Activated CD4-positive, alpha-beta T cell treated with anti-CD3 and anti-CD28 coated beads, Interleukin-2, Interleukin-6, amounts not matched to agents 100 ng/mL and 50 ng/mL, durations not matched to agents 16 hours and 8 hours (primary cell): ENCODE measurements around the gene CSMD2.

Experiments
- DNase-seq: peaks from one replicate; pipeline ENCODE4 v3.0.0-alpha.2; 2020

Gene CSMD2

DNA sequence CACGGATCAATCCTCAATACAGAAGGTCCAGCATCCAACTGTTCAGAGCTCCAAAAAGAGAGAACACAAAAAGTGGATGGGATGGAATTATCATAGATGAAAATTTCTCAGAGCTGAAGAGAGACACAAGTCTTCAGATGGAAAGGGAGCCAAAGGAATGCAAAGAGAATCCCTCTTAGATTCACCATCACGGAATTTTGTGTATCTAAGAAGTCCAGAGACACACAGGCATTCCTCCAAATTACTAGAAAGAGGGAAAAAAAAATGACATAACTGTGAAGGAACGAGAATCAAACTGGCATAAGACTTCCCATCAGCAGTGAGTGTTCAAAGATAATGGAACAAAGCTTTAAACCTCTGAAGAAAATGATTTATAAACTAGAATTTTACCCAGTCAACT is 591.4 kb downstream of the CSMD2 start:
- no peak for DNase-seq

DNA sequence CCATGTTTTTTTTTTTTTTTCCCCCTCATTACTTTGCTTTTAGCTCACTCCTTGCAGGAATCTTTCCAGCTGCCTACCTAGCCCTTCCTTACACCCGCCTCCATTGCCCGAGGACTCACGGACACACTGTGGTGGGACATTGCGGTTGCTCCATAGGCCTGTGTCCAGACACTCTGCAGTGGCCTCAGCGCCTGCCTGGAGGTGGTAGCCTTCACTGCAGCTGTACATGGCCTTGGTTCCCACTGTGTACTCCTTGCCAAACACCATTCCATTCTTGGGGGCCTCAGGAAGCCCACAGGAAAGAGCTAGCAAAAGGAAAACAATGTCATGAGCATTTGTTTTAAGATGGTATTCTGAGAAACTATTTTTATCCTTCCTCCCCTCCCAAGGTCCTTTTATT is 592.6 kb downstream of the CSMD2 start:
- DNase-seq: no peak

DNA sequence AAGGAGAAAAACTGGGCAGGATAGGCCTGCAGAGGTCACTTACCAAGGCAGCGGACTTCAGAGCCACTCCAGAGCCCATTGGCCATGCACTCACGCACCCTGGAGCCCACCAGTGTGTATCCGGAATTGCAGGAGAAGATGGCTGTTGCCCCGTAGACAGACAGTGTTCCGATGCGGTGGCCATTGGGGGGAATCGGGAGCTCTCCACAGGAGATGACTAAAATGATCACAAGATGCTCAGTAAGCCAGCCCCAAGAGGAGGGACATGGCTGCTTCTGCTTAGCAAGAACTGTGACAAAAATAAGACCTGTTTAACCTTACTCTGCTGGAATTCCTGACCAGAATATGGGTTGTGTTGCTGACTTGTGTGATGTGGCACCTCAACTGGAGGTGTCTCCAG is 595.7 kb downstream of the CSMD2 start:
- DNase-seq: no peak

DNA sequence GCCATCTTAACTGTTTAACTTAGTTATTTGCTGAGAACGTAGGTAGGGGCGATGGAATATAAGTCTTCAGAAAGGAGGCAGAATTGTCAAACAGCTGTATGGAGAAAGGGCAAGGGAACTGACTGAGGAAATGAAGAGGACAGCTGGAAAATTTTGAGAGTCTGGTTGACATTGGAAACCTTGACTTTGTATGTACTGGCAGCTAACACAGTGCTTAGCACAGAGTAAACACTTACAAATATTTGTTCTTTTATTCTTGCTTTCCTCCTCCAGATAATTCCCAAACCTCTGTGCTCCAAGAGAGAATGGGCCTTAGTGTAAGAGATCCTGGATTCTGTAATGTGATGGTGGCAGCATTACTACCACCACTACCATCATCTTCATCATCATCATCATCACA is 601.3 kb downstream of the CSMD2 start:
- DNase-seq: no peak

DNA sequence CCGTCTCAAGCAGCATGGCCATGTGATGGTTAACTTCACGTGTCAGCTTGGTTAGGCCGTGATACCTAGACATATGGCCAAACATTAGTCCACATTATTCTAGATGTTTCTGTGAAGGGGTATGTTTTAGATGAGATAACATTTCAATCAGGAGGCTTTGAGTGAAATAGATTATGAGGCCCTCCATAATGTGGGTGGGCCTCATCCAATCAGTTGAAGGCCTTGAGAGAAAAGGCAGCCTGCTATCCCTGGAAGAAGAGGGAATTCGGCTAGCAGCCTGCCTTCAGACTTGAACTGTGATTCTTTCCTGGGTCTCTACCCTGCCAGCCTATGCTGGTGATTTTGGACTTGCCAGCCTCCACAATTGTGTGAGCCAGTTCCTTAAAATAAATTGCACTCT is 602.5 kb downstream of the CSMD2 start:
- DNase-seq: no peak

DNA sequence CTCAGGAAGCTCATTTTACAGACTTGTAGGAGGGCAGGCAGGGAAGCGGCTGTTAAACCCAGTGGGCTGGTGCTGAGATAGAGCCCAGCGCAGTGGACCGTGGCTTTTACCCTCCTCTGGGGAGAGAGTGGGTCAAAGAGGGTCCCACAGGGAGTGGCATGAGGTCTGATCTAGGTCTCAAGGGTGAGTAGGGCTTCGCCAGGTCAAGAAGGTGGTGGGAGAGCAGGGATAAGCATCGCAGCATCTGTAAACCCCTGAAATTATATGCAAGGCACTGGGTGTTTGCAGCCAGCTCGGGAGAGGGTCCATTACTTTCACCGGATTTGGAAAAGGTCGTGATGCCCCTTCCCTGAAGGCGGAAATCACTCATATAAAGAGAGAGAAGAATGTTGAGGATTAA is 603.5 kb downstream of the CSMD2 start:
- no peak for DNase-seq

DNA sequence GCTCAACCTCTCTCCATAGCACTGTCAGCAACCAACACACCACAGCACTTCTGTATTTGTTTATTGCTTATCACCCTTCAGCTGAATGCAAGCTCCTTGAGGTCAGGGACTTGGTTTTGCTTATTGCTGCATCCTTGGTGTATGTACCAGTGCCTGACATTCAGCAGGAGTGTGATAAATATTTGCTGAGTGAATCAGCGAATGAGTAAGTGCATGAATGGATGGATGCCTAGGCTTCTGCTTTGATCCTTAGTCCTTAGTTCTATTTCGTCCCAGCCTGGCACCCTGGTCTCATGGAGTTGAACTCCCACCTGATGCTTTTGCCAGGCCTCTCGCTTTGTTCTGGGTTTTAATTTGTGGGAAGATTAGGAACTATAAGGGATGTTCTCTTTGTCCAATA is 604.4 kb downstream of the CSMD2 start:
- DNase-seq: no peak

DNA sequence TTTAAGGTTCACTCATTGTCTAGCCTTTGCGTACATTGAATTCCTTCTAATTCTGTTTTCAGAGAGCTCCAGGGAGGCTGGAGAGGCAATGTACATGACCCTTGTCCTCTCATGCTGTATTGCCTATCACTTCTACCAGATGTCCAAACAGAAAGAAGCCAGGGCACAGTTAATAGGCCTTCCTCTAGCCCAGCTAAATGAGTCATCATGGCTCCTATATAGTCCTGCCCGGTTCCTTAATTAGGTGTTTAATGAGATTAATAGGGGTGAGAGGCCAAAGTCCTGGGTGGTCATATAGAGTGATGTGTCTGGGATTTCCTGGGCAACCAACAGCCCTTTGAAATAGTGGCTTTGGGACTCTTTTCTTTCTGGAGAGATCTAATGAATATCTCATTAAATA is 616.3 kb downstream of the CSMD2 start:
- no peak for DNase-seq

DNA sequence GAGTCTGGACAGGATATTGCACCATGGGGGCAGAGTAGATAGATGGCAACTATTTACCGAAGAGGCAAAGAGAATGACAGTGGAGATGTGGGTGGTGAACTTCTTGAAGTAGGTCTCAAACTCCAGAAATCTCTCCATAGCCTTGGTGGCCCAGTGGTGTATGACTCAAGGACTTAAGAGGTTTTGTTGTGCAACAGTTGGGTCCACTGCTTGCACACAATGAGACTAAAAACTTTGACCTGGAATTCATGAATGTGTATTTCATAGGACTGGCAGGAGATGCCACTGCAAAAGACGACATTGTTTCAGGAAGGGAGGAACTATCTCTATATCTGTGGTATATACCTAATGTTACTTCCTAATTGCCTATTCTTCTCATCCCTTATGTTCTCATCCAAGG is 616.7 kb downstream of the CSMD2 start:
- DNase-seq: no peak

DNA sequence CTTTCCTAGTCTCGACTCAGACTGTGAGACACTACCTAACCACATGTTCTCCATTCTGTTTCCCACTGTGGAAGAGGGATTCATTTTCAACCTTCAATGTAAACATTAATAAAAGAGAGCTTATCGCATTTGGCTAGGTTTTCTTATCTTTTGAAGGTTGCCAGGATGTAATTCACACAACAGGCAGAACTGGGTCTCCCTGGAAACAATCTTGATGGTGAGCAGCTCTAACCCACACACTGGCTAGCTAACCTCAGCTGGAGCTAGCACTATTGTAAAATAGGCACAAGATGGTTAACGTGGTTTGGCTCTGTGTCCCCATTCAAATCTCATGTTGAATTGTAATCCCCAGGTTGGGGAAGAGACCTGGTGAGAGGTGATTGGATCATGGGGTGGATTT is 617.5 kb downstream of the CSMD2 start:
- DNase-seq: no peak

DNA sequence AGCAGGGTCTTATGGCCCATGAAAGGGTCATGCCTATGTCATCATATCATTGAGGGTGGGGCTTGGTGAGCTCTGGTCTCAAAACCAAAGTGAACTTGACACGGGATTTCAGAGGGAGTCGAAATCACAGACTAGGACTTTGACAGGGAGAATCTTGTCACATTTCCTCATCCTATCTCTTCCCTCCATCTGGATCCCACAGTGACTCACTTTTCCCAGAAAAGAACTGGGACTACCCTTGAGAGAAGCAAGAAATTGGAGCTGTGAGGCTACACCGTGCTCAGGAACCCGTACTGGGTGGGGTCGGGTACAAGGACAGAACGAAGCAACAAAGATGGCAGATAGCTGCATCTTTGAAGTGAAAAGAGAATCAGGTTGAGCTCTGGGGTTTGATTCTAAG is 623.1 kb downstream of the CSMD2 start:
- DNase-seq: no peak

DNA sequence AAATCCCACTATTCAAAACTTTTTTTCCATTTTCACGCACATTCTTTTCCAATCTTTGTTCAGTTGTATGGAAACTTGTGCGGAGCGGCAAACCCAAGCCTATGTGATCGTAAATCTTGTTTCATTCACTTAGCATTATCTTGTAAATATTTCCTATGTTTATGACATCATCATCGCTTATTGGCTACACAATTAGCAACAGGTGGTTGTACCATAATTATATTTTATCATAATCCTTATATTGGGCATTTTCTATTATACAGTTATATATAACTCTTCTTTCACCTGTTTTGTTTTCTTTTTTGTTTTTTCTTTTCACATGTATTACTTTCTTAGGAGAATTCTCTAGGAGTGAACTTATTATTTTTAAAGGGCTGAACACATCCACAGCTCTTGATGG is 627.1 kb downstream of the CSMD2 start:
- DNase-seq: no peak

DNA sequence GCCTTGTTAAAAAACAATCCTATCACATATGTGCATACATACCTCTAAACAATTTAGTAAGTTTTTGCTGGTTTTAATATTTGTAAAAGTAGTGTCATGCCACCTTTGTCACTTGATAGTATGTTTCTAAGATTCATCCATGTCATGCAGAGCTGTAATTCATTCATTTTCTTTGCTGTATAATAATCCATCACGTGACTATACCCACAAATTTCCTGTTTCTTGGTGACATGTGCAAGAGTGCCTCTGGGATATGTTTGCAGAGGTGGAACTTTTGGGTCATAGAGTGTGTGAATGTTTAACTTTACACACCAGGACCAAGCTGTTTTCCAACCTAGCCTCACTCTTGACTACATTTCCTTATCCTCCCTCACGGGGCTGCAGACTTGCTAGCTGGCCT is 629.7 kb downstream of the CSMD2 start:
- DNase-seq: no peak

DNA sequence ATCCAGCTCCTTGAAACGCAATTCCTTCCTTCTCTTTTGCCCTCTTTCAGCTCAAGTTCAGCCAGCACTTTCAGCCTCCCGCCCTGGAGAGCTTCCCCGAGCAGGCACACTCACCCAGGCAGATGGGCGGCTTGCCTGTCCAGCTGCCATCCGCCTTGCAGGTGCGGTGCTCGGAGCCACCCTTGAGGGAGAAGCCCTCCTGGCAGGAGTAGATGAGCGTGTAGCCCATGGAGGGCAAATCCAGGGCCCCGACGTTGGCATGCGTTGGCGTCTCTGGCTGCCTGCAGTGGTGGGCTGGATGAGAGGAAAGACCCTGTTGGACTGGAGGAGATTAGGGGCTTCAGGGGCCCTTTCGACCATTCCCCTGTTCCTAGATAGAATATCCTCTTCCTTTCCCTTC is 632.1 kb downstream of the CSMD2 start:
- DNase-seq: no peak

DNA sequence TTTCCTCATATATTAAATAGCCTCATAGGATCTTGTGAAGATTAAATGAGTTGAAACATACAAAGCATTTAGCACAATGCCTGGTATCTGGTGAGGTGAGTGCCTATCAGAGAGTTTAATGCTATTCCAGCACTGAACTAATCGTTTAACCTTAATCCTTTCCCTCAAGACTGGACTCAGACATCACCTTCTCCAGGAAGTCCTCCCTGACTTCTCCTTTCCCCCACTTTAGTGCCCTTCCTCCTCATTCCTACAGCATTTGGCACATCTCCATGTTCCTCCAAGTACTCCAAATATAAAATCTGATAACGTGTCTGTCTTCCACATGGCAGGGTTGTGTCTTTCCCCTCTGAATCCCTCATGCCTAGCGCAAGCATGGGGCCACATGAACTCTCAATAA is 632.8 kb downstream of the CSMD2 start:
- no peak for DNase-seq

DNA sequence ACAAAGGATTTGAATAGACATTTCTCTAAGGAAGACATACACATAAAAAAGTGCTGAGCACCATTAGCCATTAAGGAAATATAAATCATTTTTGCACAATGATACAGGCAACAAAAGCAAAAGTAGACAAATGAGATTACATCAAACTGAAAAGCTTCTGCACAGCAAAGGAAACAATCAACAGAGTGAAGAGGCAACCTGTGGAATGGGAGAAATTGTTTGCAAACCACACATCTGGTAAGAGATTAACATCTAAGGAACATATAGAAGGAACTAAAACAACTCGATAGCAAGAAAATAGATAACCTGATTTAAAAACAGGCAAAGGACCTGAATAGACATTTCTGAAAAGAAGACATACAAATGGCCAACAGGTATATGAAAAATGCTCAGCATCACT is 635.1 kb downstream of the CSMD2 start:
- DNase-seq: no peak

DNA sequence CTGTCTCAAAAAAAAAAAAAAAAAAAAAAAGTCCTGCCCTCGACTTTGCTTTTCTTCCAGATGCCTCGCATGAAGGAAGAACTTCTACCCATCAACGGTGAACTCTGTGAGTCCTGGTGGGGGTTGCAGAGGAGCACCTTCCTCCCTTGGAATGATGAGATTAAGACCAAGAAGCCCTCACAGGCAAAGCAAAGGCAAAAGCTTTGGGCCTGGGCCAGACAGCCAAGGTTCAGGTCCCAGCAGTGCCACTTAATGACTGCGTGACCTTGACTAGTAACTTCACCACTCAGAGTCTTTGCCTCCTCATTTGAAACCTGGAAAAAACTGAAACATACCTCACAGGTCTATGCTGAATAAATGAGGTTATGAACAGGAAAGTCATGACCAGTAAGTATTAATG is 637.1 kb downstream of the CSMD2 start:
- no peak for DNase-seq

DNA sequence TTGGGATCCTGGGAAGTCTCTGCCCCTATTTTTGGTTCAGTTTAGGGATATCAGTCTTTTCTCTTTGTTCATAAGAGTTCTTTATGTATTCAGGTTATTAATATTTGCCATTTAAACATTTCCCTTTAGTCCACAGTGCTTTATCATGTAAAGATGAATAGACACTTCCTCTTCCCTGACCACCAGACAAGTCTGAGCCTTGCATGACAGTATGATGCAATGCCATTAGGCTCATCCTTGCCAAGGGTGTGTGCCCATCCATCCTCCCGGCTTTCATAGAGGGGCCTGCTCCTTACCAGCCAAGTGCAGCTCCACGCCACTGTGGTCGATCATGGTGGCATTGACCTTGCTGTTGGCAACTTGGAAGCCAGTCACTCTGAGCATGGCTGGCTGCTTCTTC is 640.4 kb downstream of the CSMD2 start:
- DNase-seq: no peak

DNA sequence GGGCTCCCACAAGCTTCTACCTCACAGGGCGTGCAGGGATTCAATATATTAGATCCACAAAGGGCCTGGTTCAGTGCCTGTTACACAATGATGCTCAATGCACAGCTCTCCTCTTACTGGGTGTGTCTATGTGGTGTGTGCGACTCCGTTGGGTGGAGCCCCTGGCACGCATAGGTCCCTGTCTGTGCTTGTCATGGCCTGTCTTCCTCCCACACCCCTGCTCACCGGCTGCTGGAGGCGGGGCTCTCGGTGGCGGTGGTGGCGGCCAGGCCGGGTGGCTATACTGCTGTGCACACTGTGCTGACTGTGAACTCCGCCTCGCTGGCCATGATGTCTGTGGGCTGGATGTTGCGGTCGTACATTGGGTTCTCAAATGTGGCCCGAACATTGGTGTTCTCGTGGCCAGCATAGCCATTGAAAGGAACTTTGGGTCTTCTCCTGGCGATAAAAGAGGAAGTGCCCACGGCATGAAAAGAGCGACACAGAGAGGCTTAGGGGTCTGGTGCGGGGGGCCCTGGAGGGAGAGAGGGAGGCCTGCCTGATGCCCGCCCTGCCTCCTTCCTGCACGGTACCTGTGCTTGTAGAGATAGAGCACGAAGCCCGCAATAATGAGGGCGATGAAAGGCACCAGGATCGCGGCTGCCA is 645.7 kb downstream of the CSMD2 start:
- DNase-seq: no peak

DNA sequence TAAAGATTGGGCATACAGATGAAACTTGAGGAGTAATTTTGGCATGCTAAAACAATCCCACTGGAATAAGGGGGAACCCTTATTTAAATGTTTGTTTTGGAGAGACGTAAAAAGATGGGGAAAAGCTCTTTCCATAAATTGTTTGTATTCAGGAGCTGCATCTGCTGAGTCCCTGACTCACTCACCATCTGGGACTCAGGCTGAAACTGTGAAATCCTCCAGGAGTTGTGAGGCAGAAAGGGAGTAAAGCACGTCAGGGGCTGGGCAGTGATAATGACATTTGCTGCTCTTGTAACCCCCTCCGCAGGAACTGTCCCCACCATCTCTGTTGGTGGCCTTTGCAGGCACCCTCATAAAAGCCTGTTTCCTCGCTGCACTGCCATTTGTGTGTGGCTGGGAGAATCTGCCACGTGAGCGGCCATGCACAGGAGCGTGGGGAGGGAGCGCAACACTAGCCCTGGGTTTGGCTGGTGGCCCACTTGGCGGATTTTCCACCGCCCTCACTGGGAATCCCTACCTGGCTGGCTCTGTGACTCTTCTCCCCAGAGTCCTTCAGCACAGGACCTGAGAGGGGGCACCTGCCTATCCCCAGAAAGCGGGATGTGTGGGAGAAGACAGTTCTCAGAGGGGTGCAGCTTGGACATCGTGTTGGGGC is 647.3 kb downstream of the CSMD2 start:
- DNase-seq: no peak

DNA sequence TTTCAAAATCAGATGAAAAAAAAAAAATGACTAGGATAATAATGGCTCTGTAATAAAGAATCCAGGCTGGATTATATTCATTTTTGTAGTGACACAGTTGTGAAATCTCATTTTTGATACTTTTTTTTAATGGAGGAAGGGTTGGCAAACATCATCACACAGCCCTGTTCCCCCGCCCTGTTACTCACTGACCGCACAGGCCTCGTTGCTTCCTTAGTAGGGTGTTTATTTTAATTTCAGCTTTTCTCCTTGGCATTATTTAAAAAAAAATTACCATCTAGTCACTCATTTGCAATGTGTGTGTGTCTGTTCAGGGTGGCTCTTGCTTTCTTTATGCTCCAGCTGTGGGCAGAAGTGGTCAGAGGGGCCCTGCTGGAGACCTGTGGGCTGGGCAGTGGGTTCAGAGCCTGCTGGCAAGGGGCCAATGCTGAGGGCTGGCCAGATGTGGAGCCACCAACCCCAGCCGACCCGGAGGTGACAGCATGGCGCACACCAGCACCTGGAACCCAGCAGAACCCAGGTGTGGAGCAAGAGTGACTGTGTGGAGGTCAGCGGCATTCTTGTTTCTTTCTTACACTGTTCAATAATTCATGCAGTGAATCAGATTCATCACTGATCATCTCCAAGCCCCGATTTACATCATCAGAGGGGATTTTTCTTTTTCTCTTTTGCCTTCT is 648.0 kb downstream of the CSMD2 start:
- DNase-seq: no peak

DNA sequence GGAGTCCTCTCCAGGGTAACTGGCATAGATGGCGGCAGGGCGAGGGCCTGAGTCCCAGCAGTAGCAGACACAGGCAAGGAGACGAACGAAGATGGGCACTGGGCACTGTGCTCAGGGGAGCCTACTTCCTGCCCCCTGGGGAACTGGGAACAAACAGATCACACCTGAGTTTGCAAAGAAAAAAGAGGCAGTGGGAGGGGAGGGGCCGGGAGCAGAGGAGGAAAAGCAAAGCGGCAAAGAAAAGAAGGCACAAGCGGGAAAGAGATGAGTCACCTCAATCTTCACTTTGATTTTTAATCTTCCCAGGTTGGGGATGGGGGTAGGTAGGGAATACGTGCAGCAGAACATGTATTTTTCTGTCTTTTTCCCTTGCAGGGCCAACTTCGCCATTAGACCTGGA is 648.6 kb downstream of the CSMD2 start:
- DNase-seq: no peak

DNA sequence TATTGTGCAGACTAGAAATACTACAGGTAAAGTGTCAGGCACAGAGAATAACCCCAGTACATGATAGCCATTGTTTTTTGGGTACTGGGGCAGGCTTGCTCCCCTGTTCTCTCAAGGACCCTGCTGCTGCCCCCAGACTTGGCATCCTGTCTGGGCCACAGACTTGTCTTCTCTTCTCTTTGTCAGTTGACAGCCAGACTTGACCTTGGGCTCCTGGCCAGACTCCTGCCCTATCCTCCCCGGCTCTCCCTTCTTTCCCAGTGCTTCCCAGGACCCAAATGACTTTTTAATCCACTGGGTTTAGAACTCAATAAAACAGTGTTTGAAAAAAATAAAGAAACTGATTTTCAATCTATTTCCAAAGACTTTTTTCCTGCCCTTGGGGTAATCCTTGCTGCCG is 649.4 kb downstream of the CSMD2 start:
- DNase-seq: no peak

DNA sequence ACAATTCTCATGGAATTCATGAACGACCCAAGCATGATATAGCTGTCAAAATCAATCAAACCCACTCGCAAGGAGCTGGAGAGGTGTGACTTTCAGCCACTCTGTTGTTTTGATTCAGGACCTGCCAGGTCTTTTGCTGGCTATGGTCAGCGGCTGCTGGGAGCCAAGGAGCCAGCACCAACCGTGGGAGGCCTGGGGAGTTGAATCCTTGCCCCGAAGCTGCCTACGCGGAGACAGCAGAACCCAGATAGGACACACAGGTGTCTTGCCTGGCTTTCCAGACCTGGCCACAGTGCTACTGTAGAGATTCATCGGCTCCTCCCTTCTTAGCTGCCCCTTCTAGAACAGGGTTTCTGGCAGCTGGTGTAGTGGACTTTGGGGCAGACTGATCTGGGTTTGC is 649.9 kb downstream of the CSMD2 start:
- DNase-seq: no peak
